GM12878 (cell line): Measurements from ENCODE around the gene RGS14. TPM values are rescaled to one million over a fixed set of nuclear protein-coding genes. Genes with fewer than 3 reads are reported as not detected.

ENCODE experiments used
- BCL11A ChIP-seq: IDR thresholded peaks from 2 replicates; pipeline ENCODE4 v1.6.1; 2011; ENCODE audit warnings: low read depth, low read length
- CEBPZ ChIP-seq: fragments of 150-350 bp; IDR thresholded peaks from 2 replicates; pipeline ENCODE4 v1.6.1; 2016; ENCODE audit warnings: low read depth, low read length
- CHD2 ChIP-seq: IDR thresholded peaks from 2 replicates; pipeline ENCODE4 v1.6.1; 2011; ENCODE audit warnings: low read depth, low read length, improper control_type of control experiment, borderline replicate concordance
- EGR1 ChIP-seq, 2 experiments: IDR thresholded peaks; 1 replicate in 1 of 2; 2 replicates in 1 of 2; pipeline ENCODE4 v1.6.1; 2011 to 2012; ENCODE audit warnings: low read depth in 2 of 2, low read length in 2 of 2, borderline replicate concordance in 1 of 2, mild to moderate bottlenecking in 1 of 2, moderate library complexity in 1 of 2
- FOS ChIP-seq: IDR thresholded peaks from 3 replicates; pipeline ENCODE4 v1.6.1; 2011; ENCODE audit warnings: borderline replicate concordance; ENCODE audit not compliant: insufficient read length; ENCODE audit errors: extremely low read depth
- MEF2B ChIP-seq: fragments of 450-650 bp; IDR thresholded peaks from 2 replicates; pipeline ENCODE4 v1.6.1; 2018; ENCODE audit warnings: mild to moderate bottlenecking, moderate library complexity; ENCODE audit not compliant: partially characterized antibody, poor library complexity, severe bottlenecking
- NFYA ChIP-seq: IDR thresholded peaks from 2 replicates; pipeline ENCODE4 v1.6.1; 2011; ENCODE audit warnings: low read depth, mild to moderate bottlenecking, low read length, improper control_type of control experiment, borderline replicate concordance
- POLR2A ChIP-seq: IDR thresholded peaks from 2 replicates; pipeline ENCODE4 v1.6.1; 2011; ENCODE audit warnings: low read depth, mild to moderate bottlenecking, low read length
- SP1 ChIP-seq: IDR thresholded peaks from one replicate; pipeline ENCODE4 v1.6.1; 2011; ENCODE audit warnings: low read depth, low read length
- STAT3 ChIP-seq: IDR thresholded peaks from 2 replicates; pipeline ENCODE4 v1.6.1; 2011; ENCODE audit warnings: low read depth, low read length, improper control_type of control experiment
- TCF3 ChIP-seq: IDR thresholded peaks from 2 replicates; pipeline ENCODE4 v1.6.1; 2012; ENCODE audit warnings: low read depth, mild to moderate bottlenecking, low read length, borderline replicate concordance; ENCODE audit not compliant: insufficient read depth
- USF1 ChIP-seq: IDR thresholded peaks from 2 replicates; pipeline ENCODE4 v1.6.1; 2011; ENCODE audit warnings: borderline replicate concordance, low read depth, mild to moderate bottlenecking, moderate library complexity, mixed read lengths, low read length; ENCODE audit not compliant: insufficient read depth; ENCODE audit errors: extremely low read length
- USF2 ChIP-seq: IDR thresholded peaks from 2 replicates; pipeline ENCODE4 v1.6.1; 2011; ENCODE audit warnings: low read depth, low read length, improper control_type of control experiment, borderline replicate concordance
- ZBTB33 ChIP-seq: fragments of 450-650 bp; IDR thresholded peaks from 2 replicates; pipeline ENCODE4 v1.6.1; 2017; ENCODE audit warnings: mild to moderate bottlenecking
- polyA plus RNA-seq, 11 experiments: library from polyadenylated mRNA; depleted of rRNA in 4 of 11; unstranded in 6 of 11; stranded (reverse) in 5 of 11; fragments of >200 nt; fragmentation: Nextera tagmentation in 4 of 11; fragmentation: Illumina TruSeq in 1 of 11; extraction: Ambion mirVana in 4 of 11; extraction: Trizol in 1 of 11; gene quantifications; 1 replicate in 1 of 11; 2 replicates in 10 of 11; pipeline versions ENCODE4 v1.2.1 to v1.2.3, GENCODE V29; 2011 to 2016; ENCODE audit warnings: inconsistent platforms in 2 of 11, missing spikeins in 2 of 11, low read depth in 1 of 11
- total RNA-seq, 4 experiments: library from RNA; depleted of rRNA in 3 of 4; stranded (reverse); fragments of >200 nt in 3 of 4; fragmentation: Illumina TruSeq in 1 of 4; extraction: Trizol in 1 of 4; gene quantifications; 2 replicates each; pipeline versions ENCODE4 v1.2.1 to v1.2.3, GENCODE V29; 2013 to 2021
- TF ChIP-seq, protein P1 (sequence below): fragments of 450-650 bp; IDR thresholded peaks from 2 replicates; pipeline ENCODE4 v1.6.1; 2016; ENCODE audit warnings: mild to moderate bottlenecking
- TF ChIP-seq, protein P2 (sequence below), 3 experiments: IDR thresholded peaks in 2 of 3; conservative IDR thresholded peaks in 1 of 3; 2 replicates each; pipeline ENCODE4 v1.5.1; 2011; ENCODE audit warnings: low read depth in 3 of 3, low read length in 3 of 3, mild to moderate bottlenecking in 3 of 3, control low read depth in 2 of 3, moderate library complexity in 2 of 3, inconsistent platforms in 1 of 3, mixed read lengths in 1 of 3; ENCODE audit not compliant: control insufficient read depth in 2 of 3, insufficient read depth in 1 of 3; ENCODE audit errors: extremely low read depth in 1 of 3

The RGS14 gene
- total and polyA plus RNA-seq, 10 of the 15 experiments (the other 5 are each of a cell fraction or from before 2014, with no cell fraction given): 0.19 to 88.7 (median 54.8) TPM

GRCh38 chr5:177351392-177352329 is 6.1 kb upstream of the RGS14 start, which contains the start of gene LMAN2 (continued):
- no peak for TF ChIP-seq USF2
- TF ChIP-seq CHD2: peak; percentile 95
- TF ChIP-seq FOS: peak; percentile 92
- TF ChIP-seq SP1: peak; percentile 97
- TF ChIP-seq POLR2A: peak; percentile 88
- TF ChIP-seq, protein P1, sequence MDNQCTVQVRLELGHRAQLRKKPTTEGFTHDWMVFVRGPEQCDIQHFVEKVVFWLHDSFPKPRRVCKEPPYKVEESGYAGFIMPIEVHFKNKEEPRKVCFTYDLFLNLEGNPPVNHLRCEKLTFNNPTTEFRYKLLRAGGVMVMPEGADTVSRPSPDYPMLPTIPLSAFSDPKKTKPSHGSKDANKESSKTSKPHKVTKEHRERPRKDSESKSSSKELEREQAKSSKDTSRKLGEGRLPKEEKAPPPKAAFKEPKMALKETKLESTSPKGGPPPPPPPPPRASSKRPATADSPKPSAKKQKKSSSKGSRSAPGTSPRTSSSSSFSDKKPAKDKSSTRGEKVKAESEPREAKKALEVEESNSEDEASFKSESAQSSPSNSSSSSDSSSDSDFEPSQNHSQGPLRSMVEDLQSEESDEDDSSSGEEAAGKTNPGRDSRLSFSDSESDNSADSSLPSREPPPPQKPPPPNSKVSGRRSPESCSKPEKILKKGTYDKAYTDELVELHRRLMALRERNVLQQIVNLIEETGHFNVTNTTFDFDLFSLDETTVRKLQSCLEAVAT: peak; percentile 92
- TF ChIP-seq EGR1 (IDR thresholded peaks at IDR 0.05; ENCODE audit: borderline replicate concordance in 1 of 2, low read depth in 2 of 2, low read length in 2 of 2): peak; percentile 39 to 48; a peak in 2 of 3 replicates
- 0 out of 2 replicates have a peak, but pooled peaks have one; percentile 12 for TF ChIP-seq TCF3
- no peak for TF ChIP-seq STAT3
- TF ChIP-seq, protein P2, sequence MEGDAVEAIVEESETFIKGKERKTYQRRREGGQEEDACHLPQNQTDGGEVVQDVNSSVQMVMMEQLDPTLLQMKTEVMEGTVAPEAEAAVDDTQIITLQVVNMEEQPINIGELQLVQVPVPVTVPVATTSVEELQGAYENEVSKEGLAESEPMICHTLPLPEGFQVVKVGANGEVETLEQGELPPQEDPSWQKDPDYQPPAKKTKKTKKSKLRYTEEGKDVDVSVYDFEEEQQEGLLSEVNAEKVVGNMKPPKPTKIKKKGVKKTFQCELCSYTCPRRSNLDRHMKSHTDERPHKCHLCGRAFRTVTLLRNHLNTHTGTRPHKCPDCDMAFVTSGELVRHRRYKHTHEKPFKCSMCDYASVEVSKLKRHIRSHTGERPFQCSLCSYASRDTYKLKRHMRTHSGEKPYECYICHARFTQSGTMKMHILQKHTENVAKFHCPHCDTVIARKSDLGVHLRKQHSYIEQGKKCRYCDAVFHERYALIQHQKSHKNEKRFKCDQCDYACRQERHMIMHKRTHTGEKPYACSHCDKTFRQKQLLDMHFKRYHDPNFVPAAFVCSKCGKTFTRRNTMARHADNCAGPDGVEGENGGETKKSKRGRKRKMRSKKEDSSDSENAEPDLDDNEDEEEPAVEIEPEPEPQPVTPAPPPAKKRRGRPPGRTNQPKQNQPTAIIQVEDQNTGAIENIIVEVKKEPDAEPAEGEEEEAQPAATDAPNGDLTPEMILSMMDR (IDR thresholded peaks at IDR 0.05 in 2 of 3, conservative IDR thresholded peaks at IDR 0.05 in 1 of 3; ENCODE audit: control insufficient read depth in 2 of 3, extremely low read depth in 1 of 3, insufficient read depth in 1 of 3, low read depth in 3 of 3, low read length in 3 of 3): no peak
- TF ChIP-seq CEBPZ: no peak
- peak; percentile 27 for TF ChIP-seq MEF2B
- TF ChIP-seq BCL11A: no peak
- peak; percentile 92 for TF ChIP-seq NFYA
- peak; percentile 98 for TF ChIP-seq ZBTB33
- no peak for TF ChIP-seq USF1
